Lower lobe of right lung (tissue), 2 donors: Measurements from ENCODE around the gene PRDM15. TPM values are rescaled to one million over a fixed set of nuclear protein-coding genes. Genes with fewer than 3 reads are reported as not detected.
A peak's percentile ranks its signal among the peaks of the same experiment; 100 is the strongest.

Experiments
- ATAC-seq, 2 donors: fragments of 200-7000 bp; cut with Tn5 transposase; one replicate each; pipeline ENCODE4 v1.9.1; 2020 to 2022; ENCODE audit warnings: mild to moderate bottlenecking in 2 of 2, moderate library complexity in 2 of 2
- DNase-seq: peaks from one replicate; pipeline ENCODE4 v3.0.0-alpha.2; 2020
- H3K27ac ChIP-seq: fragments of 200-600 bp; one replicate; pipeline ENCODE4 v1.8.0; 2022
- H3K27me3 ChIP-seq: fragments of 200-600 bp; one replicate; pipeline ENCODE4 v1.8.0; 2022; ENCODE audit warnings: low read depth
- H3K36me3 ChIP-seq: fragments of 200-600 bp; one replicate; pipeline ENCODE4 v1.8.0; 2022; ENCODE audit warnings: mild to moderate bottlenecking
- H3K4me1 ChIP-seq: fragments of 200-600 bp; one replicate; pipeline ENCODE4 v1.8.0; 2022
- H3K4me3 ChIP-seq: fragments of 200-600 bp; one replicate; pipeline ENCODE4 v1.8.0; 2022; ENCODE audit warnings: mild to moderate bottlenecking
- H3K9me3 ChIP-seq: fragments of 200-600 bp; one replicate; pipeline ENCODE4 v1.8.0; 2022
- CTCF ChIP-seq: fragments of 200-600 bp; IDR thresholded peaks from one replicate; pipeline ENCODE4 v1.8.0; 2022; ENCODE audit warnings: antibody characterized with exemption, mild to moderate bottlenecking
- intact Hi-C: fragments of 100-400 bp; cut with DNase I; formaldehyde crosslinking; loops from one replicate; pipeline ENCODE4 v1.11.0; 2022
- total RNA-seq: library from RNA; stranded (reverse); fragmentation: NEBNext Ultra II Directional; extraction: Animal tissue kit (Norgen Biotek cat#: 25700); gene quantifications from one replicate; pipeline ENCODE4 v1.2.1, GENCODE V29; 2021
- donor health status: DM: no; HTN: yes; CAD: no; lungs with severe emphysema.

Gene PRDM15
- total RNA-seq, 1 donor from 2014 or later: 6.6 TPM

DNA sequence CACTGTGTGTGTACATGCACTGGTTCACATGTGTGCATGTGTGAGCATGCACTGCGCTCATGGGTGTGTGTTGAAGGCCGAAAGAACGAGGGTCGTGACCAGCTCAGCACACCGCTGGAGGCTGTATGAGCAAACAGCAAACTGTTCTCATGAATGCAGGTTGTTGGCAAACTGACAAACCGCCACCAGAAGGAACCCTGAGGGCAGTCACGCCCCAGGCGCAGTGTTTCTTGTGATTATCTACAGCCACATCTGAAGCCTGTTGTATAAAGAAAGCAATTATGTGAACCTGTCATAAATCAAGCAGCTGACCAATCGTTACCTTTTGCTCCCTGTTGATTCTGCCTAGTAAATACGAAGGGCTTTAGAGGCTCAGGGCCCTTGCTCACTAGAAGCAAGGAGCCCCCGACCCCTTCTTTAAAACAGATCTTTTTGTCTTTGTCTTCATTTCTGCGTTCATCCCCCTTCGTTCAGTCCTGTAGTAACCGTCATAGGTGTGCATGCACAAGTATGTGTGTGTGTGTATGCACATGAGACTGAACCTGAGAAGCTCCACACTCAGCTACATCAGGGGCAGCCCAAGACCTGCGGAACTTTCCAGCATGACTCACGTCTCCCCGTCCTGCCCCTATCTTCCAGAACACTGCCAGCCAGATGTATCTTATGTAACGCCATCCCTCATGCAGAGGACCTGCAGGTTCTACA lies 95.5 kb downstream of the PRDM15 start:
- TF ChIP-seq CTCF: no peak
- peaks cover 39% of the 10 kb centered on the region for H3K27me3 ChIP-seq
- ATAC-seq: peak in 1 of 2 donors; percentile 45

DNA sequence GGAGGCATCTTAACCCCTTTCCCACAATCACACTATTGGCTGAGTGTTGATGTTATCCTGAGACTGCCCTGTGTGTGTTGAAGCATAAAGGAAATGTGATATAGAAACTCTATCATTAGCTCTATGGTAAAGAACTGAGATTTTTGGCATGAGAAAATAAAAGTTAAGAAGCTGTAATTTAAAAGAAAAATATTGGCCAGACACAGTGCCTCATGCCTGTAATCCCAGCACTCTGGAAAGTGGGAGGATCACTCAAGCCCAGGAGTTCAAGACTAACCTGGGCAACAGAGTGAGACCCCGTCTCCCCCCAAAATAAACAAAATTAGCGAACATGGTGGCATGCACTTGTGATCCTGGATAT lies 98.1 kb downstream of the PRDM15 start:
- no peaks in the 10 kb centered on the region for H3K36me3 ChIP-seq
- no peak for TF ChIP-seq CTCF
- H3K9me3 ChIP-seq: no peaks in the 10 kb centered on the region
- H3K27me3 ChIP-seq: peaks cover 49% of the 10 kb centered on the region
- H3K4me1 ChIP-seq: peaks cover 8% of the 10 kb centered on the region
- intact Hi-C loops: no loop called here
- no peak overlapping the region for H3K4me3 ChIP-seq
- H3K27ac ChIP-seq: no peak overlapping the region
- ATAC-seq (no peak), DNase-seq (no peak)

More for the DNA sequence above, 95.5 kb downstream of the PRDM15 start:
- peaks cover under 1% of the 10 kb centered on the region for H3K4me1 ChIP-seq
- intact Hi-C loops: no loop called here
- no peaks in the 10 kb centered on the region for H3K9me3 ChIP-seq
- H3K27ac ChIP-seq: no peak overlapping the region
- H3K36me3 ChIP-seq: no peaks in the 10 kb centered on the region
- no peak overlapping the region for H3K4me3 ChIP-seq
- DNase-seq: no peak

GRCh38 chr21:41780337-41781049 lies 98.7 kb downstream of the PRDM15 start:
- peaks cover 51% of the 10 kb centered on the region for H3K27me3 ChIP-seq

DNA sequence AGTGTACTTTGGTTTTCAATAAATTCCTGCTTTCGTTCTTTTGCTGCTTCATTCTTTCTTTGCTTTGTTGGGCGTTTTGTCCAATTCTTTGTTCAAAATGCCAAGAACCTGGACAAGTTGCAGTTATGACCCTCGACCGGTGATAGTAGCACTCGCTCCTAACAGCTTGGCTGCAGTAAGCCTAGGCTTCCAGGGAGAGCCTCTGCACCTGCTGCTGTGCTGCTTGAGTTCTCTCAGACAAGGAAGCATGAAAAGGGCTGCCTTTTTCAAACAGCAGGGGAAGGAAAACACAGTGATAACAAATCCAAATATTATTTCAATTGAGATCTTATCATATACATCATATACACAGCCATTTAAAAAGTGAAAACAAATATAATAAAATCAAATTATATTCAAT lies 99.5 kb downstream of the PRDM15 start:
- TF ChIP-seq CTCF: no peak
- no peak overlapping the region for H3K4me3 ChIP-seq
- no peak for DNase-seq
- H3K27me3 ChIP-seq: peaks cover 52% of the 10 kb centered on the region
- H3K36me3 ChIP-seq: no peaks in the 10 kb centered on the region
- intact Hi-C loops: loop anchor here (10.0 kb wide), 1 partner anchor 165 kb away; no protein-coding TSS in a partner anchor
- H3K9me3 ChIP-seq: no peaks in the 10 kb centered on the region
- peaks cover 8% of the 10 kb centered on the region for H3K4me1 ChIP-seq
- no peak for ATAC-seq
- no peak overlapping the region for H3K27ac ChIP-seq

More at GRCh38 chr21:41780337-41781049, 98.7 kb downstream of the PRDM15 start:
- no peak overlapping the region for H3K27ac ChIP-seq
- TF ChIP-seq CTCF: no peak
- DNase-seq (no peak), ATAC-seq (no peak)
- no peaks in the 10 kb centered on the region for H3K36me3 ChIP-seq
- H3K9me3 ChIP-seq: no peaks in the 10 kb centered on the region
- peaks cover 8% of the 10 kb centered on the region for H3K4me1 ChIP-seq
- H3K4me3 ChIP-seq: no peak overlapping the region
- intact Hi-C loops: no loop called here

DNA sequence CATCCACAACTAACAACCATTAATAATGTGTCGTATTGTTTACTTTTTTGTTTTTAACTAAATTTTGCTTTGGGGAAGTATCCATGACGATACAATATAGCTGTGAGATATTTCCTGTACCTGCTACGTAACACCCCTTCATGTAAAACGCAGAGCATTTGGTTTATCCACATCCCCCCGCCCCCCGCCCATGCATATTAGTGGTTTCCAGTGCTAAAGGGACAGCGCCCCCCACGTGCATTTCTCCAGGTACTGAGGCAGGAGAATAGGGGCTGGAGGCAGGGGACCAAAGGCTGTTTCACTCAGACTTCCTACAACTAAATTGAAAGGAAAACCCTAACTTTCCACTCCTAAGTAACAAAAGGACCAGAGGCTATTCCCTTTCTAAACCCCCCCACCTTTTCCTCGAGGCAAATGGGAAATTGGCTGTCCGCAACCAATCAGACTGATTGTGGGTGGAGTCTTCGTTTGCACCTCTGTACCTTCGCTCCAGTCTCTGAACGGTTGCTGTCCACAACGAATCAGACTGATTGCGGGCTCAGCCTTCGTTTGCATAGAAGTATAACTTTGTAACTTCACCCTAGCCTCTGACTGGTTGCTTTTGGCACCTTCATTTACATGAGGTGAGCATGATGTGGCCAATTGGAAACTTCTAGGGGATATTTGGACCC lies 100.1 kb downstream of the PRDM15 start:
- DNase-seq: no peak
- Histone ChIP-seq H3K9me3 (no peaks in the 10 kb centered on the region), H3K4me3 (no peak overlapping the region), H3K4me1 (peaks cover 8% of the 10 kb centered on the region), H3K27me3 (peaks cover 46% of the 10 kb centered on the region), H3K36me3 (no peaks in the 10 kb centered on the region), H3K27ac (no peak overlapping the region)
- TF ChIP-seq CTCF: no peak
- intact Hi-C loops: loop anchor here (10.0 kb wide), 1 partner anchor 164 kb away; no protein-coding TSS in a partner anchor
- peak; percentile 52 to 65 for ATAC-seq
